ENCODE data around the gene ADIRF. TPM values are rescaled to one million over a fixed set of nuclear protein-coding genes. Genes with fewer than 3 reads are reported as not detected.
A peak's percentile ranks its signal among the peaks of the same experiment; 100 is the strongest.

ADIRF gene
- total and polyA plus RNA-seq, 10 of the 15 experiments (the other 5 are each of a cell fraction or from before 2014, with no cell fraction given) = 0.12 to 2.5 (median 0.70) TPM; not detected in 2

- TF ChIP-seq IKZF1 (conservative IDR thresholded peaks at IDR 0.05) (0 out of 2 replicates have a peak, but pooled peaks have one; percentile 18), PRDM15 (CRISPR knock-in tag; IDR thresholded peaks at IDR 0.05) (no peak), SPI1 (IDR thresholded peaks at IDR 0.05; ENCODE audit: borderline replicate concordance, insufficient read depth, low read depth, low read length) (peak; percentile 28; the same call in 1 of the 2 replicates), LARP7 (IDR thresholded peaks at IDR 0.05) (no peak), SMAD1 (IDR thresholded peaks at IDR 0.05; ENCODE audit: low read depth, partially characterized antibody) (no peak), GABPA (IDR thresholded peaks at IDR 0.05; ENCODE audit: low read depth) (no peak), MEF2B (IDR thresholded peaks at IDR 0.05; ENCODE audit: partially characterized antibody, poor library complexity, severe bottlenecking) (peak; percentile 19)
- ChIA-PET POLR2A (interaction anchor here (0.6 to 1.5 kb wide), 2 partner anchors 12 to 15 kb away, joined by 3 to 5 read pairs; no protein-coding TSS in a partner anchor), RAD21 (ENCODE audit: unreplicated experiment) (interaction anchor here (0.6 kb wide), 1 partner anchor 66 kb away, joined by 4 read pairs; no protein-coding TSS in a partner anchor), SMC1A (ENCODE audit: uncharacterized antibody, unreplicated experiment) (interaction anchor here (1.1 kb wide), 1 partner anchor 8 kb away, joined by 3 read pairs; no protein-coding TSS in a partner anchor), CTCF (interaction anchor here (0.8 to 1.7 kb wide), 2 partner anchors 9 kb away, joined by 4 to 9 read pairs; no protein-coding TSS in a partner anchor)
- H3K36me3 ChIP-seq (ENCODE audit: control insufficient read depth in 2 of 2, insufficient read depth in 2 of 2, low read length in 1 of 2) = no peaks in the 10 kb centered on the region
- H3K27ac ChIP-seq (ENCODE audit: control insufficient read depth, insufficient read depth) = no peak within 1 kb of the TSS
- intact Hi-C loops (cut with micrococcal nuclease; ENCODE audit: unreplicated experiment) (no loop called here), in situ Hi-C loops (cut with MboI) (no loop called here)
- 28% methylated on average over 9 of the region's 9 CpGs for WGBS (ENCODE audit: insufficient coverage, insufficient replicate concordance, low lambda C conversion rate, missing lambda C conversion rate)
- no peaks in the 10 kb centered on the region for H4K20me1 ChIP-seq (ENCODE audit: control insufficient read depth, insufficient read depth)
- FAIRE-seq (no peak), ATAC-seq (no peak), DNase-seq (ENCODE audit: low read depth, low spot score) (no peak)
- no peak within 1 kb of the TSS for H3K9ac ChIP-seq (ENCODE audit: control insufficient read depth, insufficient read depth, low read length)
- no TSS peak for BruUV-seq (replicated peaks)
- peaks cover 13% of the 10 kb centered on the region for H3K4me1 ChIP-seq (ENCODE audit: control insufficient read depth, insufficient read depth, low read length)
- H3K4me3 ChIP-seq = no peak within 1 kb of the TSS
- no peak within 1 kb of the TSS for H3K4me2 ChIP-seq (ENCODE audit: control insufficient read depth, insufficient read depth)
- H3K9me3 ChIP-seq (replicated peaks; ENCODE audit: control insufficient read depth, insufficient read depth, low read length) = no peaks in the 10 kb centered on the region; the same call in 2 of the 3 replicates
- no peak within 1 kb of the TSS for H2AFZ ChIP-seq (ENCODE audit: control insufficient read depth, low read depth, low read length)
- H3K27me3 ChIP-seq (replicated peaks in 1 of 2; ENCODE audit: control insufficient read depth in 2 of 2, insufficient read depth in 2 of 2, low read length in 1 of 2) = no peaks in the 10 kb centered on the region
- no peaks in the 10 kb centered on the region for H3K79me2 ChIP-seq (ENCODE audit: control insufficient read depth, insufficient read depth, low read length)
Observed at GRCh38 chr10:86957471-86958115, 10.7 kb upstream of the ADIRF start, which contains the start of gene MMRN2. TSS of gene MMRN2 (minus strand) at chr10:86957615. CDS start at chr10:86957541, 74 bp downstream.

Measured in GM12878 (cell line).